Adrenal gland (tissue), 5 donors: Measurements from ENCODE around the gene PROKR2.

Experiments
- POLR2A ChIP-seq, 2 donors: fragments of 450-650 bp; IDR thresholded peaks; one replicate each; pipeline ENCODE4 v1.6.1; 2017; ENCODE audit warnings: antibody characterized with exemption in 2 of 2, mild to moderate bottlenecking in 2 of 2, moderate library complexity in 1 of 2
- TF ChIP-seq, protein P1 (sequence below), 6 experiments: fragments of 450-650 bp in 4 of 6; fragments of 200-600 bp in 2 of 6; sonication (generic) in 1 of 6; IDR thresholded peaks; 1 replicate in 5 of 6; 2 replicates in 1 of 6; pipeline versions ENCODE4 v1.5.1 to v1.8.0; 2016 to 2021; ENCODE audit warnings: antibody characterized with exemption in 6 of 6, mild to moderate bottlenecking in 2 of 6, moderate library complexity in 1 of 6
- donor health status: DM: no; HTN: no; CAD: no.

DNA sequence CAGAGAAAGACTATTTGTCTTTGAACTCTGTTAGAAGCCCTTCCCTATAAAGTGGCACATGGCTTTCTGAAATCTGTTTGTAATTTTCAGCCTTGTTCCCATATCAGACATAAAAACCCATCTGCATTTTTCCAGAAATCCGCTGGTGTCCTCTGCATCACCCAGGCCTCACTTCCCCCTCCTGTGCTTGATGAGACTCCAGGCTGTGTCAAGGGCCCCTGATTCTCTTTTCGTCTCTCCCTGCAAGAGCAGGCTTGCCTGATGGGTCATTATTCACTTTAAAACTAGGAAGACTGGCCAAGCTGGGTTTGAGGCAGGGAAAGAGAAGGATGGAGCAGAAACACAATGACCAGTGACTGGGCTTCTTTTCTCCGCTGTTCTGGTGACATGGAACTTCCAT lies 10.6 kb upstream of the PROKR2 start:
- no peak for TF ChIP-seq POLR2A (IDR thresholded peaks at IDR 0.05)
- TF ChIP-seq, protein P1, sequence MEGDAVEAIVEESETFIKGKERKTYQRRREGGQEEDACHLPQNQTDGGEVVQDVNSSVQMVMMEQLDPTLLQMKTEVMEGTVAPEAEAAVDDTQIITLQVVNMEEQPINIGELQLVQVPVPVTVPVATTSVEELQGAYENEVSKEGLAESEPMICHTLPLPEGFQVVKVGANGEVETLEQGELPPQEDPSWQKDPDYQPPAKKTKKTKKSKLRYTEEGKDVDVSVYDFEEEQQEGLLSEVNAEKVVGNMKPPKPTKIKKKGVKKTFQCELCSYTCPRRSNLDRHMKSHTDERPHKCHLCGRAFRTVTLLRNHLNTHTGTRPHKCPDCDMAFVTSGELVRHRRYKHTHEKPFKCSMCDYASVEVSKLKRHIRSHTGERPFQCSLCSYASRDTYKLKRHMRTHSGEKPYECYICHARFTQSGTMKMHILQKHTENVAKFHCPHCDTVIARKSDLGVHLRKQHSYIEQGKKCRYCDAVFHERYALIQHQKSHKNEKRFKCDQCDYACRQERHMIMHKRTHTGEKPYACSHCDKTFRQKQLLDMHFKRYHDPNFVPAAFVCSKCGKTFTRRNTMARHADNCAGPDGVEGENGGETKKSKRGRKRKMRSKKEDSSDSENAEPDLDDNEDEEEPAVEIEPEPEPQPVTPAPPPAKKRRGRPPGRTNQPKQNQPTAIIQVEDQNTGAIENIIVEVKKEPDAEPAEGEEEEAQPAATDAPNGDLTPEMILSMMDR (IDR thresholded peaks at IDR 0.05), result no peak
